GM04503 (cell line): ENCODE results near the gene LTV1.

Experiments used
- DNase-seq: peaks from one replicate; pipeline ENCODE4 v3.0.0-alpha.2; 2012; ENCODE audit warnings: low read depth

Gene LTV1

DNA sequence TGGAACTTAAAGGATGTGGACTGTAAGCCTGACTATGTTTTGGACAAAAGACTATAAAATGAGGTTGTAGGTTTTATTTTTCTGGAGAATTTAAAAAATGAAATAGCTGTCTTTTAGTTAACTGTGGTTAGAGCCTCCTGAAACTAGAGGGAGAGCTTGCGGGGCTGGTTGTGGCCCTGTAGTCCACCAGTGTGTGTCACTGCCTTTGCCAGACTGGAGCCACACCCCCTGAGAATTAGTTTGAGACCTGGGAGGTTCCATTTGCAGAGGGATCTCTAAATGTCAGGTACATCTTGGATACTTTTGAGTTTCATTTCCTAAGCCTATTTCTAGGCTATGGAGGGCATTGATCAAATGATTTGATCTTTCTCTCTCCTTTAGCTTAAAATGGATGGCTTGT, 42.0 kb downstream of the LTV1 start:
- no peak for DNase-seq

DNA sequence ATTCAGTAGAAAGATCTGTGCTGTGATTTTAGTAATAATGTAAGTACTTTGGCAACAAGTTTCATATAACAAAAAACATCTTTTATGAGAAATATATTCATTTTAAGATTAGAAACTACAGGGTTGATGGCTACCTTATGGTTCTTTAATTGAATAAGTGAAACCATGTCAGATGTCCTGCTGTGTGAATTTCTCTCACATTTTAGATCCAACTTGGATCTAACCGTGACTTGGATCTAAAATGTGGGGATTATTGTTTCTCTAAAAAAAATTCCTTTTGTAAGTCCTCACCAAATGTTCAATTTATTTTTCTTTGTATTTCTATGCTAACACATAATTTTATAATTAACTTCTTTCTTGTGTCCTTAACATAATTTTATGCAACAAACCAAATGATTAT, 51.5 kb downstream of the LTV1 start:
- no peak for DNase-seq

DNA sequence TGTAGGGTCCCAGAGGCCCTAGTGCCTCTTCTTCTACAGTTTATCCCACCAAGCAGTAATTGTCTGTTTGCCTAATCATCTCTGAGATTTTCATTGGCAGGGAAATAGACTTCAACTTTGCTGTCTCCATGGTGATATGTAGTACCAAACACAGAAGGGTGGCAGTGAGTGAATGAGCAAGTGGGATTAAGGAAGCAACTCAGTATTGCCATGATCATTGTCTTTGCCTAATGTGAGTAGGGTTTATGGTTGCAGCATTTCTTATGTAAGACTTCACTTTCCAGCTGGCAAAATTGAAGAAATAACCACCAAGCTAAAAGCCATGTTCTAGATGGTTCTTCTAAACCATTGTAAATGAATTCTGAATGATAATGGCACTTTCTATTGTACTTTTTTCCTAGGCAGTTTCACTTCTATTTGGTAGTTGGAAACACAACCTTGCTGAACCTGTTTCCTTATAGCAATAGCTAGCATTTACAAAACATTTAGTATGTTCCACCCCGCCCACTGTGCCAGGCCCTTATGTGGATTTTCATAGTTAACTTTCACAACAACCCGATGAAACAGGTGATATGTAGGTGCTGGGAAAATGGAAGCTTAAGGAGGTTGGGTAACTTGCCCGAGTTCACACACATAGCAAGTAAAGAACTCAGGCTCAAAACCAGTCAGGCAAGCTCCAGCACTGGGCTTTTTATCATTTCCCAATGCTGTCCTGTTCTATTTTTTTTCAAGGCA, 53.2 kb downstream of the LTV1 start:
- no peak for DNase-seq

DNA sequence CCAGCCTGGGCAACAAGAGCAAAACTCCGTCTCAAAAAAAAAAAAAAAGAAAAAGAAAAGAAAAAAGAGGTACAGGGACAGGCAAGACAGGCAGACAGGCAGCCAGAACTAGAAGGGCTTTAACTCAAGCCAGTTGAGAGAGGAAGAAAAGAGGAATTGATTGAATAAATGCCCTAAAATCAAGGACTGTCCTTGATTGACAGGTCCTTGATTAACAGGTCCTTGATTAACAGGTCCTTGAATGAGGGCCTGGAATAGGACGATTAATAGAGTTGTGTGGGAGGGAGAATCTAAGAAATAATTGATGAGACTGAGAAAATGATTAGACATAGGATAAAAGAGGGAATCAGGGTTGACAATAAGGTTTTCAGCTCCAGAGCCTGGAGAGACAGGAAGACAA, 57.2 kb downstream of the LTV1 start:
- no peak for DNase-seq

DNA sequence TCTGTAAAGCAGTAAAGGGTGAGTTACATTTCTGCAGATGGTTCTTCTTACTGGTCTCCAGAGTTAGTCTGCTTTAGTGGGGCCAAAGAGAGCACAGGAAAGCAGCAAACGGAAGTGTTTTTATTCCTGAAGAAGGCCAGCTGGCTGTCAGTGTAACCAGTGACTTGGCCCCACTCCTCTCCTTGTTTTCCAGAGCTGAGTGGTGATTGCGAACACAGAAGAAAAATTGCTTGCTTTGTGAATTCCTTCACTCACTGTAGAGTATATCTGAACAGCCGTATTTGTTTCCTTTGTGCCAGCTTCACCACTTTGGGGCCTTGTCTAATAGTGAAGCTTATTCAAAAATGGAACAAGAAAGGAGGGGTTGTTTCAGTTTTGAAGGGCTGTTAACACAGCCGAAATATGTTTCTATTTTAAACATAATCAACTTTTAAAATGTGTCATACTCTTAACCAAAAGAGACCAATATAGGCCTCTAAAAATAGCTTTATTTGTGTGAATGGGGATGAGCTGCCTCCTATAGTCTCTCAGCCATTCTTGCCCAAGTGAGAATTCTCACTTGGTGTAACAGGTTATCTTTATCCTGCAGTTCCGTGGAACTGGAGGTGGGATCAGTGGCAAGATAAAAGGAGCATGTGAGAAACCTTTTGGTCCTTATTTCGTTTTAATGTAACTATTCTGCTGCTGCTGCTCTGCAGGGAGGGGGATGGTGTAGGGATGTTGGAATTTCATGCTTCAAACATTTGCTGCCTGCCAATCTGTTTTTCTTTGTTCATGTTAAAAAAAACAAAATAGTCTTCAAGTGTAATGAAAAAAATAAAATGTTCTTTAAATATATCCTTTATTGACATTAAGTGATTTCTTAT, 59.0 kb downstream of the LTV1 start:
- no peak for DNase-seq

DNA sequence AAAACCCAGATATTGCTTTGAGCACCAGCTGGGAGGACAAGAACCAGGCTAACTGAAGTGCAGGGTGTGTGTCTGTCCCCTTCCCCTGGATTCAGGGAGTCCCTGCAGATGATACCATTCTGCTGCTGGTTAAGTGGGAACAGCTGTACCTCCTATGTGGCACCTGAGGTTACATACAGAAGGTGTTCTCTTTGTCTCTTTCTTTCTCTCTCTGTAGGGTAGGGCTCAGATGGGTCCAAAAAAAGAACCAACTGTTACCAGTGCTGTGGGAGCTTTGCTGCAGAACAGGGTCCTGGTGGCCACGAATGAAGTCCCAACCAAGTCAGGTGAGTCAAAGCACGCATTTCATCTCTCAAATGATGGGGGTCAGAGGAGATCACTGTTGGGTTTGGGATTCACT, 59.7 kb downstream of the LTV1 start:
- DNase-seq = no peak

DNA sequence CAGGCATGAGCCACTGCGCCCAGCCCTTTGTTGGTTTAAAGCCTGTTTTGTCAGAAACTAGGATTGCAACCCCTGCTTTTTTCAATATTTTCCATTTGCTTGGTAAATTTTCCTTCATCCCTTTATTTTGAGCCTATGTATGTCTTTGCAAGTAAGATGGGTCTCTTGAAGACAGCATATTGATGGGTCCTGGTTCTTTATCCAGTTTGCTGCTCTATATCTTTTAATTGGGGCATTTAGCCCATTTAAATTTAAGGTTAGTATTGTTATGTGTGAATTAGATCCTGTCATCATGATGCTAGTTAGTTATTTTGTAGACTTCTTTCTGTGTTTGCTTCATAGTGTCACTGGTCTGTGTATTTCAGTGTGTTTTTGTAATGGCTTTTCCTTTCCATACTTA, 67.9 kb downstream of the LTV1 start:
- no peak for DNase-seq

DNA sequence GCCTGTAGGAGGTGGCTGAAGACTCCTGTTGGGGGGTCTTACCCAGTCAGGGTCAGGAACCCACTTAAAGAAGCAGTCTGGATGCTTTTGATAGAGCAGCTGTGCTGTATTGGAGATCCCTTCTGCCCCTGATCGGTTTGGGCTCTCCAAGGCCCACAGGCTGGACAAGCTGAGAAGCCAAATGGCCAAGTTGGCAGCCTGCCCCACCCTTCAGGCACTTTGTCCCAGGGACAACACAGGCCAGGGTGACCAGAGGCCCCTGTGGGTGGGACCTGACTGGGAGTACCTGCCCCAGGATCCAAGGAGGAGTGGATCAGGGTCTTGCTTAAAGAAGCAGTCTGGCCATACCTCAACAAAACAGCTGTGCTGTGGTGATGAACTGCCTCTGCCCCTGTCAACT, 69.5 kb downstream of the LTV1 start:
- no peak for DNase-seq
